K562 (cell line): ENCODE data around the gene TPM4. TPM values are rescaled to one million over a fixed set of nuclear protein-coding genes. Genes with fewer than 3 reads are reported as not detected.

Source experiments
- CHD4 ChIP-seq: fragments of 200-600 bp; sonication (generic); IDR thresholded peaks from 3 replicates; pipeline ENCODE4 v1.6.1; 2012; ENCODE audit warnings: low read depth, mild to moderate bottlenecking, mixed read lengths, low read length, inconsistent platforms; ENCODE audit not compliant: insufficient read depth, insufficient replicate concordance, poor library complexity, severe bottlenecking
- DLX4 ChIP-seq: fragments of 250-450 bp; sonication (Bioruptor Pico); IDR thresholded peaks from 2 replicates; pipeline ENCODE4 v1.6.1; 2021; ENCODE audit warnings: mild to moderate bottlenecking
- ESRRA ChIP-seq: fragments of 450-650 bp; IDR thresholded peaks from 2 replicates; pipeline ENCODE4 v1.6.1; 2014; ENCODE audit warnings: low read depth, mild to moderate bottlenecking, moderate library complexity, borderline replicate concordance
- FOXP1 ChIP-seq: sonication (generic); formaldehyde crosslinking; IDR thresholded peaks from 2 replicates; pipeline ENCODE4 v1.8.0; 2022; ENCODE audit warnings: mild to moderate bottlenecking, missing genetic modification reagents
- HLTF ChIP-seq: fragments of 450-650 bp; IDR thresholded peaks from 2 replicates; pipeline ENCODE4 v1.6.1; 2016
- MEF2A ChIP-seq: IDR thresholded peaks from 2 replicates; pipeline ENCODE4 v1.6.1; 2011; ENCODE audit warnings: low read depth, mild to moderate bottlenecking, low read length, moderate library complexity; ENCODE audit not compliant: control insufficient read depth
- MTA1 ChIP-seq: fragments of 450-650 bp; IDR thresholded peaks from 2 replicates; pipeline ENCODE4 v1.6.1; 2017; ENCODE audit warnings: borderline replicate concordance
- NRF1 ChIP-seq, 2 experiments: fragments of 450-650 bp; IDR thresholded peaks in 1 of 2; conservative IDR thresholded peaks in 1 of 2; 2 replicates each; pipeline ENCODE4 v1.6.1; 2014; ENCODE audit warnings: mild to moderate bottlenecking in 2 of 2
- POLR2A ChIP-seq: fragments of 450-650 bp; conservative IDR thresholded peaks from 2 replicates; pipeline ENCODE4 v1.6.1; 2016
- RBM25 ChIP-seq: fragments of 200-400 bp; formaldehyde crosslinking; IDR thresholded peaks from 2 replicates; pipeline ENCODE4 v1.6.1; 2018; ENCODE audit warnings: low read length, low read depth, moderate library complexity; ENCODE audit not compliant: severe bottlenecking
- RFX1 ChIP-seq: fragments of 450-650 bp; IDR thresholded peaks from 2 replicates; pipeline ENCODE4 v1.6.1; 2016; ENCODE audit warnings: mild to moderate bottlenecking, moderate library complexity
- RREB1 ChIP-seq: fragments of 250-450 bp; sonication (Bioruptor Pico); IDR thresholded peaks from 2 replicates; pipeline ENCODE4 v1.4.0; 2020
- ZBTB11 ChIP-seq, 3 experiments: fragments of 200-800 bp in 1 of 3; fragments of 250-450 bp in 1 of 3; fragments of 450-650 bp in 1 of 3; sonication (Bioruptor Pico) in 1 of 3; sonication (Bioruptor generic) in 1 of 3; formaldehyde crosslinking in 1 of 3; IDR thresholded peaks; 2 replicates each; pipeline versions ENCODE4 v1.6.1 to v1.8.0; 2016 to 2022; ENCODE audit warnings: mild to moderate bottlenecking in 2 of 3, missing genetic modification characterization in 2 of 3, missing compliant biosample characterization in 1 of 3, moderate library complexity in 1 of 3
- ZBTB34 ChIP-seq: fragments of 250-450 bp; sonication (Bioruptor Pico); IDR thresholded peaks from 2 replicates; pipeline ENCODE4 v1.8.0; 2021; ENCODE audit warnings: mild to moderate bottlenecking, moderate library complexity
- ZEB2 ChIP-seq: fragments of 450-650 bp; IDR thresholded peaks from 2 replicates; pipeline ENCODE4 v1.6.1; 2016
- polyA plus RNA-seq, 8 experiments: library from polyadenylated mRNA; depleted of rRNA in 4 of 8; stranded (reverse) in 5 of 8; unstranded in 3 of 8; fragments of >200 nt; fragmentation: Nextera tagmentation in 2 of 8; fragmentation: Illumina TruSeq in 1 of 8; extraction: Ambion mirVana in 2 of 8; extraction: Trizol in 1 of 8; gene quantifications; 2 replicates each; pipeline versions ENCODE4 v1.2.1 to v1.2.3, GENCODE V29; 2011 to 2014; ENCODE audit warnings: inconsistent platforms in 1 of 8, missing spikeins in 1 of 8
- total RNA-seq, 7 experiments: library from RNA; depleted of rRNA in 6 of 7; stranded (reverse); fragments of >200 nt in 6 of 7; fragmentation: Illumina TruSeq in 2 of 7; extraction: Trizol in 2 of 7; gene quantifications; 2 replicates each; pipeline versions ENCODE4 v1.2.1 to v1.2.3, GENCODE V29; 2011 to 2021; ENCODE audit warnings: low replicate concordance in 1 of 7

The TPM4 gene
- total and polyA plus RNA-seq, 9 of the 15 experiments (the other 6 are each of a cell fraction or from before 2014, with no cell fraction given), result 28.1 to 111 (median 77.4) TPM

GRCh38 chr19:16075430-16076153 lies 703 bp upstream of the TPM4 start (continued):
- TF ChIP-seq RREB1 (CRISPR knock-in tag) (no peak), NRF1 (conservative IDR thresholded peaks at IDR 0.05 in 1 of 2, IDR thresholded peaks at IDR 0.05 in 1 of 2) (no peak), RBM25 (peak; percentile 91), ZBTB34 (CRISPR knock-in tag) (no peak), CHD4 (peak; percentile 42), RFX1 (no peak), MTA1 (no peak; the same call in 1 of the 2 replicates), ZEB2 (no peak), HLTF (no peak), POLR2A (0 out of 2 replicates have a peak, but pooled peaks have one; percentile 5), DLX4 (CRISPR knock-in tag) (no peak), FOXP1 (no peak), ZBTB11 (CRISPR knock-in tag; IDR thresholded peaks at IDR 0.05) (no peak), MEF2A (no peak), ESRRA (no peak)
- TF ChIP-seq, all 486 proteins: peak for 42
